ENCODE data around the gene CTXN3.
"Not testable (repeated sequence)": the region's sequence is repeated elsewhere in the genome, so short reads cannot be mapped to it uniquely, and the experiment has no call there.

Gene CTXN3

GRCh38 chr5:127666043-127666716, 17.3 kb downstream of the CTXN3 start:
- TF ChIP-seq ZNF274 (IDR thresholded peaks at IDR 0.05; ENCODE audit: low read depth, low read length) = no peak
- H3K4me3 ChIP-seq (ENCODE audit: low read length) = no peak overlapping the region

DNA sequence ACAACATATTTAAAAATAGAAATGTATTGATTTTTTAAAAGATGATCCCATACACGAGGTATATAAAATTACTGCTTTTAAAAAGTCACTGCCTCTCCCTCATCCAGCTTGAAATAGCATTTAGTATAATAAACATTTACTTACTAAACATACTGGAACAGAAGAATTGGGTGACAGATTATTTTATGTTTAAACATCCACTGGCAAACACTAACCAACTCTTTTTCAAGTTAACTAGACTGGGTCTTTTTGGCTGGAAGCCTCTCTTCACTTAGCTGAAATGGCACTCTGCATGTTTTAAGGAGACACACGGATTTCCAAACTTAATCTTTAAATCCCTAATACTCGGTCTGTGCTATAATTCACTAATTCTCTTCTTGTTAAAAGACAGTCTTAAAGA, 19.0 kb downstream of the CTXN3 start:
- no peak for TF ChIP-seq ZNF274 (IDR thresholded peaks at IDR 0.05; ENCODE audit: low read depth, low read length)
- H3K4me3 ChIP-seq (ENCODE audit: low read length) = no peak overlapping the region

DNA sequence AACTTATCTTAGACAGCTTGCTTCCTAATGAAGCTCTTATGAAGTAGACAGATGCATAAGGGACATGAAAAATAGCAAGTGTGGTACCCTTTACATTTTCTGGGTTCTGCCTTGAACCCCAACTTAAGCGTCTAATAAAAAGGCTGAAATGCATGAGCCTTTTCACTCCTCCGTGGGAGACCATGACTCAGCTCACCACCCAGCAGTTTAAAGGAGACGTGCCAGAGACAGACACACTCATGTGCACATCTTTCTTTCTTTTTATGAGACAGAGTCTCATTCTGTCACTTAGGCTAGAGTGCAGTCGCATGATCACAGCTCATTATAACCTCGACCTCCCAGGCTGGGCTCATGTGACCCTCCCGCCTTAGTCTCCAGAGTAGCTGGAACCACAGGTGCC, 22.3 kb downstream of the CTXN3 start:
- H3K4me3 ChIP-seq (ENCODE audit: low read length) = no peak overlapping the region
- TF ChIP-seq ZNF274 (IDR thresholded peaks at IDR 0.05; ENCODE audit: low read depth, low read length) = no peak

- TF ChIP-seq ZNF274 (IDR thresholded peaks at IDR 0.05; ENCODE audit: low read depth, low read length) = no peak
- H3K4me3 ChIP-seq (ENCODE audit: low read length) = no peak overlapping the region
Observed at GRCh38 chr5:127673117-127673800, 24.4 kb downstream of the CTXN3 start.

GRCh38 chr5:127676951-127677350, 28.1 kb downstream of the CTXN3 start:
- H3K4me3 ChIP-seq (ENCODE audit: low read length) = not testable (repeated sequence)

DNA sequence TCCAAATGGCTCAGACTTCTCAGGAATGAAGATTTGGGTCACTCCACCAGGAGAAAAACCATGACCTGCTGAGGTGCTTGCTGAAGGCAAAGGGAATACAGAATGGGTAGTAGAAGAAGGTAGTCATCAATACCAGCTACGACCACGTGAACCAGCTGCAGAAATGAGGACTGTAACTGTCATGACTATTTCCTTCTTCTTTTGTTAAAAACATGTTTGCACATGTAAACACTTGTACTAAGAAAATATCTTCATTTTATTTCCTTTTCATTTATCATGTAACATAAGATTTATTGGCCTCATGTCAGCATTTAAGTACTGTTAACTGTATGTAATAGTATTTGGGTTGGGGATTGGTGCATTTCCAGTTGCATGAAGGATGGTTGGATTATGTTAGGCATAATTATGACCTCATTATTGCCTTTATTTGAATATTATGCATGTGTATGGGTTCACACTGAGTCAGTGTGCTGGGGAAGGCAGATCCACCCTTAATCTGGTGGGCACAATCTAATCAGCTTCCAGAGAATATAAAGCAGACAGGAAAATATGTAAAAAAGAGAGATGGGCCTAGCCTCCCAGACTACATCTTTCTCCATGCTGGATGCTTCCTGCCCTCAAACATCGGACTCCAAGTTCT, 30.9 kb downstream of the CTXN3 start:
- H3K4me3 ChIP-seq (ENCODE audit: low read length) = not testable (repeated sequence)

- no peak overlapping the region for H3K4me3 ChIP-seq (ENCODE audit: low read length)
- TF ChIP-seq ZNF274 (IDR thresholded peaks at IDR 0.05; ENCODE audit: low read depth, low read length) = no peak
Observed at GRCh38 chr5:127680595-127680994, 31.7 kb downstream of the CTXN3 start.

DNA sequence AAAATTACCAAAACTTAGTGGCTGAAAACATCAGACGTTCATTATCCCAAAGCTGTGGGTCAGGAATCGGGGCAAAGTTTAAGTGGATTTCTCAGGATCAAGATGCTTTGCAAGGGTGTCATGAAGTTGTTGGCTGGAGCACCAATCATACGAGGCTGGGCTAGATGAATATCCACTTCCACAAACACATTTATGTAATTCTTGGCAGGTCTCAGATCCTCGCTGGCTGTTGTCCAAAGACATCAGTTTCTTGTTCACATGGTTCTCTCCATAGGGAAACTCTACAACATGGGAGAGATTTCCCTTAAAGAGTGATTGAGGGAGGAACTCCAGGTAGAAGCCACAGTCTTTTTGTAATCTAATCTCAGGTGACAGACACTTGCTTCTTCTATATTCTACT, 34.1 kb downstream of the CTXN3 start:
- TF ChIP-seq ZNF274 (IDR thresholded peaks at IDR 0.05; ENCODE audit: low read depth, low read length) = no peak
- H3K4me3 ChIP-seq (ENCODE audit: low read length) = no peak overlapping the region

DNA sequence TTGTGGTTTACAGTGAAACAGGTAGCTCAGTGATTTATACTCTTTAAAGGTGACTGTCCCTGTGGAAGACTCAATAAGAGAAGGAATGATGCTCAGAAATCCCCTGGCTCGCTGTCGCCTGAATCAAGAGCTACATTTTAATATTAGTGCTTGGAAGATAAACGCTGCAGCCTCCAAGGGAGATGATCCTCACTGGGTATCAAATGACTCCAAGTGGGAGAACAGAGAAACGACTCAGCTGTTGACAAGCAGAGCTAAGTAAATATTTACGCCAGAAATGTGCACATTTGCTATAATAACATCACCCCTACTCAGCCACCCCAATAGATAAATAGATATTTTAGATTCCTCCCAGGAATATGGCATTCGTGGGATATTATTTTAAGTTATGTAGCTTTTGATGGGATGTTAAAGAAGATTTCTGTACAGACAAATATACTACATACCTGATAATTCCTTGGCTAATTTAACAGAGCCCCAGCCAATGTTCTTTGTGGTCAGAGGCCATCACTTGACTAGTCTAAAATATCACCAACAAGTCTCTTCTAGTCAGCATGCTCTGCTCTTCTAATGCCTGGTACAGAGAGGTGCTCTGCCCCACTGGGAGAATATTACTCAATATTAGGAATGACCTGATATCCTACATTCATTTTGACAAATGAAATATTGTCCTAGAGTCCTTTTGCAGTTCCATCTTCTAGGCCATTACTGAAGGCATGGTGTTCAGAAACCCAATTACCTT, 36.0 kb downstream of the CTXN3 start:
- no peak overlapping the region for H3K4me3 ChIP-seq (ENCODE audit: low read length)
- TF ChIP-seq ZNF274 (IDR thresholded peaks at IDR 0.05; ENCODE audit: low read depth, low read length) = no peak

- no peak for TF ChIP-seq ZNF274 (IDR thresholded peaks at IDR 0.05; ENCODE audit: low read depth, low read length)
- H3K4me3 ChIP-seq (ENCODE audit: low read length) = no peak overlapping the region
Observed at GRCh38 chr5:127685662-127686061, 36.8 kb downstream of the CTXN3 start.

GRCh38 chr5:127686424-127686823, 37.5 kb downstream of the CTXN3 start:
- TF ChIP-seq ZNF274 (IDR thresholded peaks at IDR 0.05; ENCODE audit: low read depth, low read length) = no peak

GRCh38 chr5:127694518-127695171, 45.8 kb downstream of the CTXN3 start:
- no peak for TF ChIP-seq ZNF274 (IDR thresholded peaks at IDR 0.05; ENCODE audit: low read depth, low read length)
- H3K4me3 ChIP-seq (ENCODE audit: low read length) = no peak overlapping the region

More at GRCh38 chr5:127686424-127686823, 37.5 kb downstream of the CTXN3 start:
- H3K4me3 ChIP-seq (ENCODE audit: low read length) = no peak overlapping the region

GRCh38 chr5:127695346-127695745, 46.5 kb downstream of the CTXN3 start:
- H3K4me3 ChIP-seq (ENCODE audit: low read length) = no peak overlapping the region
- no peak for TF ChIP-seq ZNF274 (IDR thresholded peaks at IDR 0.05; ENCODE audit: low read depth, low read length)

DNA sequence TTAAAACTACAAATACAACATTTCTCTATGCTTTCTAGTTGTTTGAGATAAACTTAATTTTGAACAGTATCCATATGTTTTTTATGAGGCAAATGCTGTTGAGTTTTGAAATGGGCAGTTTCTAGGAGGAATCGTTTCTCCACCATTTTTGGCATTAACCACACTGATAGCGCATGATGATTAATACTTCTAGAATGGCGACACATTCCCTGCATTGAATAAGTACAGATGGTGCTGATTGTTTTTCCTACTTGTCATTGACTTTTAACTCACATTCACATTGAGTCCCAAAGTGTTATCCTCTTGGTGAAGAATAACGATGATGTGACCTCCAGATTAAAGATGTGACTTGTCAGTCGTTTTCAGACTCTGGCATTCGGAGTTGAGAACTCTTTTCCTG, 47.8 kb downstream of the CTXN3 start:
- no peak overlapping the region for H3K4me3 ChIP-seq (ENCODE audit: low read length)
- no peak for TF ChIP-seq ZNF274 (IDR thresholded peaks at IDR 0.05; ENCODE audit: low read depth, low read length)
